Hematopoietic multipotent progenitor cell (in vitro differentiated cells): ENCODE results near the gene RAC2. TPM values are rescaled to one million over a fixed set of nuclear protein-coding genes. Genes with fewer than 3 reads are reported as not detected.

Experiments used
- DNase-seq, 3 donors: peaks; one replicate each; pipeline ENCODE4 v3.0.0-alpha.2; 2011 to 2015; ENCODE audit warnings: low read depth in 2 of 3, low spot score in 2 of 3
- small RNA-seq: library from RNA; depleted of rRNA; stranded (forward); fragments of <200 nt; gene quantifications from one replicate; pipeline ENCODE3, GENCODE V24; 2012
- total RNA-seq: library from RNA; depleted of rRNA; stranded (reverse); fragments of >200 nt; gene quantifications from one replicate; pipeline ENCODE4 v1.2.3, GENCODE V29; 2012

RAC2 gene
- total RNA-seq, 1 donor, result 399 TPM

DNA sequence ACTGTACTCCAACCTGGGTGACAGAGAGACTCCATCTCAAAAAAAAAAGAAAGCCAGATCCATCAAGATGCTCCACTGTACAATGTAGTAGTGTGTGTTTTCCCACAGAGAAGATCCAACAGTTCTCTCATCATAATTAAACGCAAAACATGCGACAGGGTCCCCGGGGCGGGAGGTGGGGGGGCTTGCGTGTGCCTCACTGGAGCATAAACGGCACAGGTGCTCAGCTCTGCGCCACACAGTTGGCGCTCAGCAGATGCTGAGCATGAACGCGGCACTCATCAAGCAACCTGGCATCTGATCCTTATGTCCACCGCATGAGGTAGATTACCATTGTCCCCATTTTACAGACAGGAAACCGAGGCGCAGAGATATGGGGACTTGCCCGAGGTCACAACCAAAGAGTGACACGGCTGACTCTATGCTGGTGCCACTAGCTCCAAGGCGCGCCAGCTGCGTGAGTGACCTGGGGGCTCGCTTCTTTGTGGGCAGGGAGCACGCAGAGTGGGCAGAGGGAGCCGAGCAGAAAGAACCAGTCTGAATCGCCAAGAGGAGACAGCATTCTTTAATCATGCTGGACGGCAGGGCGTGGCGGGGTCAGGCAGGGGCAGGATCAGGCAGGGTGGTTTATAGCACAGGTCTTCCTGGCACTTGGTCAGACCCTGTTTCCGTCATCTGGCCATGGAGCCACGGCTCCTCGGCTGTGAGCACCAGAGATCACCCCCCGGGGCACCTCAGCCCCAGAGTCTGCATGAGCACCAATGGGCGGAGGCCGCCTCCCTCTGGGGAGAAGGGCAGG lies 64.2 kb downstream of the RAC2 start:
- no peak for DNase-seq

DNA sequence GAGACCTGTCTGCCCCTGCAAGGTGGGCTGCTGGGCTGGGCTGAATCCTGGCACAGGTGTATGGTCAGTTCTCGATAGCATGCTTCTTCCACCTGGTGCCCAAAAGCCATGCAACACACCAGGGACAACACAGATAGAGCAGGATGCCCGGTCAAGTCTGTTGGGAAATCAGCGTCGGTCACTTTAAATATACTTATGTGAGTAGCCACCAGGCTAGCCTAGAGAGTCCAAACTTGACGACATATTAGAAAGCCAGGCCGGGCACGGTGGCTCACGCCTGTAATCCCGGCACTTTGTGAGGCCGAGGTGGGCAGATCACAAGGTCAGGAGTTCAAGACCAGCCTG lies 65.0 kb downstream of the RAC2 start:
- no peak for DNase-seq

DNA sequence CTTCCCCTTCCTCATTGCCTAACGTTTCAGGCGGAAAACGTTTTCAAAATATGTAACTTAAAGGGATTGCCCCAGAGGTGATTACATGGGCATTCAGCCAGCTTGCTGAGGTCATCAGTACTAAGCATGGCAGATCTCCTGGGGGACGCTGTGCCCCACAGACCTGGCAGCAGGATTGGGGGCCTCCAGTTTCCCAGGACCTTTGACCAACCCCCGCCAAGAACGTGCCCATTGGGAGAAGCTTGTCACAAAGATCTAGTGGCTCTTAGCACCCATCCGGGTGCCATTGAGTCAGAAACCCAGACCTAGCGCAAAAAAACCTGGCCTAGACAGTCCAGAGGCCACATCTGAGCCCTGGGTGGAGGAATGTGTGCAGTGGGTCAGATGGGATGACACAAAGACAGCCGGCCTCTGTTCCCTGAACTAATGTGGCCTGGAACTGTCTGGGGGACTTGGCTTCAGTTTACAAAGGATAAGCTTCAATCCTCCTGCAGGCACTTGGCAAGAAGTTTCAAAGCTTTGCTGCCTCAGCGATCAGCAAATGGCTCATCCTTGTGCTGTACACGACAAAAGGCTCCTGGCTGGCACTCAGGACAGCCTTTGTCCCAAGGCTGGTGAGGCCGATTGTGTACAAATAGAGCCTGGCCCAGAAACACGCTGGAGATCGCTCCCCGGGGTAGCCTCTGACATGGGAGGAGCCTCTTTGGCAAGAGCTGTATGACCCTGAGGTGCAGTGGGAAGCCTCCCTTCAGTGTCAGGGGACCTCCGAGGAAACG lies 65.5 kb downstream of the RAC2 start:
- no peak for DNase-seq

DNA sequence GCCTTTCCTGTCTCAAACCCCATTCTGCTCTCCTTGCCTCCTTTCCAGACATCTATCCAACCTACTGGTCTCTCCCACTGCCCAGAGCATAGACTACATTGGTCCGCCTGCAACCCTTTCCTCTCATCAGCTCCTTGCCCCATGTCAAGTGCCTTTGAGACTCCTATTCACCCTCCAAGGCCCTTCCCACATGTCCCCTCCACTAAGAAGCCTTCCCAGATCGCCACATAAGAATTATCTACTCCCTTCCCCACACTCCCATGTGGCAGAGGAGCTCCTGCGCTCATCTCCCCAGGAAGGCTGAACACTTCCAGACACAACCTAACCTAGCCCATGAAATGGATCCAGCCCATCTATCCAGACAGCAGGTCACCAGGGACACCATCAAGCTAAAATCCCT lies 66.3 kb downstream of the RAC2 start:
- no peak for DNase-seq

- DNase-seq, result no peak
Observed at GRCh38 chr22:37177221-37177620, 66.8 kb downstream of the RAC2 start.

DNA sequence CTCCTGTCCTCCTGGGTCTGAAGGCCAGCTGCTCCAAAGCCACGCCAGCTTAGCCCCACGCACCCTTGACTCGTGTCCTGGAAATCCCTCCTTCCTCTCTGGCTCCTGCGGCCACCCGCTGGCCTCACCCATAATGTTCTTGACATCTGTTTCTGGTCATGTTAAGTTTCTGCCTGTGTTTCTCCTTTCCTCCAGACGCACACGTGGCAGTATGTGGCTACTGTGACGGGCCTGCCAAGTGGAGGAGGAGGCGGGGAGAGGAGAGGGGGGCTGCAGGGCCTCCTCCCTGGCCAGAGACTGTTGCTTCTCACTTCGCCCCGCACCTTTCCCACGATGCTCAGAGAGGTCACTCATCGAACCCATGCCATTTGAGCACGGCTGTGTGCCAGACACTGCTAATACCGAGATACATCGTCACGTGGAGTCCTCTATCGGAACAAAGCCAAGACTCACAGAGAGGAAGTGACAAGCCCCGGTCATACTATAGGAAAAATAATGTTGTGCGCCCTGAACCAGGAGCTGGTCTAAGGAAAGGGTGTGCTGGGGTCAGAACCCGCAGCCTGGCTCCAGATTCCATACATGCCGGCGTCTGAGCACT lies 67.5 kb downstream of the RAC2 start:
- DNase-seq, result peak in 2 of 3 donors; percentile 73 to 86

DNA sequence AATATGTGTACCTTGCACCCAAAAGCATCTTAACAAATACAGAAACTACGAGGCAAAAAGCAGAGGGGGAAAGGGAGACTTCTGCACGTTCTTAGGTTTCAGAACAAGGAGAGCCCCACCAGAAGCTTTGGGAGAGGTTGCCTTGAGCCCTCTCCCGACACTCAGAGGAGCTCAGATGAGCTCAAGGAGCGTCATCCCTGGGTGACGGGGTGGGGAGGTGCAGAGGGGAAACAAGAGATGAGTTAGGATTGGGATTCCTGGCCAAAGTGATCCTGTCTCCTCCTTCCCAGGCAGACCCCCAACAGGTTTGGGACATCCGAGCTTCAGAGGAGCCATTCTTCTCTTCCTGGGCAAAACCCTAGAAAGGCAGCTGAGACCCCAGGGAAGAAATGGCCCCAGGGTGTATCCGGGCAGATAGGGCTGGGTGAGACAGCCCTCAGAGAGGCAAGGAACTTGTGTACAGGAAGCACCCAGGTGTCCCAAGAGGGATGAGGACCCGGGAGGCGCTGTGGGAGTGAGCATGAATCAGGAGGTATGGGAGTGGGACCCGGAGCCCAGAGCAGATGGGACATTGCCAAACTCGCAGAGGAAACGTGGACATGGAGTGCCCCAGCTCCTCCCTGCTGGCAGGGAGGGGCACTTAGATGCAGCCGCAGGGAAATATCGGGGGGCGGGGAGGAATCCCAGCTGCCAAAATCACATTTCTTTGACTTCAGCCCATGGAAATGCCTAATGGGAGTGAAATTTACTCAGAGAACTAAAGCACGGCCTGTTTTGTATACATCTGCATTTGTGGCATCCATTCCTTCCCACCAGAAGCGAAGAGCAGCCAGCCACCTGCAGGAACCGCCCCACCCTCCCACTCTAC lies 68.4 kb downstream of the RAC2 start:
- DNase-seq, result no peak

Small RNA genes within 50 kb of the gene (small RNA-seq; reads per million reads assigned to genes)
- not detected for gene Z82188.1

Other genes starting within 250 kb of the RAC2 start
- gene TST, start 224.8 kb downstream of the RAC2 start, total RNA-seq, result 35.0 TPM
- gene MPST, start 224.5 kb downstream of the RAC2 start, total RNA-seq, result 125 TPM
- gene KCTD17, start 192.5 kb downstream of the RAC2 start, total RNA-seq, result 12.9 TPM
- gene TMPRSS6, start 134.6 kb downstream of the RAC2 start, total RNA-seq, result not detected
- 0.27 TPM for gene IL2RB, start 94.4 kb downstream of the RAC2 start, total RNA-seq
- gene C1QTNF6, start 56.0 kb downstream of the RAC2 start, total RNA-seq, result 1.6 TPM
- gene SSTR3, start 31.8 kb downstream of the RAC2 start, total RNA-seq, result under 0.01 TPM
- 65.7 TPM for gene CYTH4, start 38.2 kb upstream of the RAC2 start, total RNA-seq
- gene ELFN2, start 183.2 kb upstream of the RAC2 start, total RNA-seq, result under 0.01 TPM
- gene MFNG, start 242.1 kb upstream of the RAC2 start, total RNA-seq, result 176 TPM